Upper lobe of left lung (tissue), 6 donors: ENCODE measurements around the gene CYP20A1. TPM values are rescaled to one million over a fixed set of nuclear protein-coding genes. Genes with fewer than 3 reads are reported as not detected.
"Not testable (repeated sequence)": the region's sequence is repeated elsewhere in the genome, so short reads cannot be mapped to it uniquely, and the experiment has no call there.

ENCODE experiments used
- ATAC-seq, 2 donors: fragments of 200-7000 bp; cut with Tn5 transposase; one replicate each; pipeline ENCODE4 v1.9.1; 2022; ENCODE audit warnings: mild to moderate bottlenecking in 2 of 2, moderate library complexity in 2 of 2; ENCODE audit not compliant: low FRiP score in 2 of 2
- DNase-seq, 2 donors: peaks; one replicate each; pipeline ENCODE4 v3.0.0-alpha.2; 2019 to 2020
- H3K27ac ChIP-seq, 4 donors: fragments of 200-600 bp; sonication (generic); one replicate each; pipeline ENCODE4 v1.5.1; 2016 to 2019
- H3K27me3 ChIP-seq, 4 donors: fragments of 200-600 bp; sonication (generic); one replicate each; pipeline ENCODE4 v1.5.1; 2017 to 2019
- H3K36me3 ChIP-seq, 4 donors: fragments of 200-600 bp; sonication (generic); one replicate each; pipeline ENCODE4 v1.5.1; 2016 to 2019
- H3K4me1 ChIP-seq, 4 donors: fragments of 200-600 bp; sonication (generic); one replicate each; pipeline ENCODE4 v1.5.1; 2018 to 2019
- H3K4me3 ChIP-seq, 4 donors: fragments of 200-600 bp; sonication (generic); one replicate each; pipeline ENCODE4 v1.5.1; 2017 to 2019; ENCODE audit warnings: mild to moderate bottlenecking in 2 of 4, moderate library complexity in 1 of 4
- H3K9me3 ChIP-seq, 4 donors: fragments of 200-600 bp; sonication (generic); one replicate each; pipeline ENCODE4 v1.5.1; 2018 to 2019
- CTCF ChIP-seq, 6 experiments: fragments of 450-650 bp in 4 of 6; fragments of 200-600 bp in 2 of 6; sonication (generic) in 2 of 6; IDR thresholded peaks; one replicate each; pipeline ENCODE4 v1.5.1; 2016 to 2019; ENCODE audit warnings: antibody characterized with exemption in 6 of 6
- EP300 ChIP-seq, 4 donors: sonication (generic); formaldehyde crosslinking; IDR thresholded peaks; one replicate each; pipeline ENCODE4 v1.5.1; 2017; ENCODE audit warnings: antibody characterized with exemption in 4 of 4, control low read depth in 2 of 4
- POLR2A ChIP-seq, 4 donors: fragments of 450-650 bp; IDR thresholded peaks; one replicate each; pipeline ENCODE4 v1.5.1; 2016 to 2017; ENCODE audit warnings: antibody characterized with exemption in 4 of 4, mild to moderate bottlenecking in 2 of 4
- POLR2AphosphoS5 ChIP-seq, 2 donors: sonication (generic); formaldehyde crosslinking; IDR thresholded peaks; one replicate each; pipeline ENCODE4 v1.5.1; 2017; ENCODE audit warnings: antibody characterized with exemption in 2 of 2
- WGBS, 2 donors: methylation state at CpG; one replicate each; pipeline ENCODE4 v1.1.5; 2017 to 2018; 5-methylcytosine and 5-hydroxymethylcytosine counted together
- total RNA-seq, 6 donors: library from RNA; depleted of rRNA in 4 of 6; stranded (reverse); fragments of >200 nt in 4 of 6; gene quantifications; one replicate each; pipeline versions ENCODE4 v1.1.0 to v1.2.1, GENCODE V29; 2016 to 2021
- donor health status: DM: no; HTN: no; CAD: no; lungs with moderate emphysema.
- donor health status: DM: no; HTN: yes; CAD: no; lungs with severe emphysema.

Gene CYP20A1
- total RNA-seq, 6 donors from 2014 or later = 12.1 to 35.9 (median 28.9) TPM

GRCh38 chr2:203338322-203338721 lies 99.5 kb downstream of the CYP20A1 start:
- DNase-seq = no peak
- WGBS, 2 donors = 90 to 93% methylated on average over 4 of the region's 4 CpGs
- ATAC-seq = no peak
- H3K27me3 ChIP-seq = no peaks in the 10 kb centered on the region
- TF ChIP-seq EP300 (IDR thresholded peaks at IDR 0.05) (no peak), CTCF (IDR thresholded peaks at IDR 0.05) (no peak), POLR2AphosphoS5 (IDR thresholded peaks at IDR 0.05) (no peak), POLR2A (IDR thresholded peaks at IDR 0.05) (no peak)
- H3K4me3 ChIP-seq = no peak overlapping the region
- peaks cover 0 to 15% (median 8%) of the 10 kb centered on the region in 4 donors for H3K4me1 ChIP-seq
- no peaks in the 10 kb centered on the region for H3K9me3 ChIP-seq
- H3K27ac ChIP-seq = no peak overlapping the region
- H3K36me3 ChIP-seq = peaks cover 0 to 10% (median 0%) of the 10 kb centered on the region in 4 donors

DNA sequence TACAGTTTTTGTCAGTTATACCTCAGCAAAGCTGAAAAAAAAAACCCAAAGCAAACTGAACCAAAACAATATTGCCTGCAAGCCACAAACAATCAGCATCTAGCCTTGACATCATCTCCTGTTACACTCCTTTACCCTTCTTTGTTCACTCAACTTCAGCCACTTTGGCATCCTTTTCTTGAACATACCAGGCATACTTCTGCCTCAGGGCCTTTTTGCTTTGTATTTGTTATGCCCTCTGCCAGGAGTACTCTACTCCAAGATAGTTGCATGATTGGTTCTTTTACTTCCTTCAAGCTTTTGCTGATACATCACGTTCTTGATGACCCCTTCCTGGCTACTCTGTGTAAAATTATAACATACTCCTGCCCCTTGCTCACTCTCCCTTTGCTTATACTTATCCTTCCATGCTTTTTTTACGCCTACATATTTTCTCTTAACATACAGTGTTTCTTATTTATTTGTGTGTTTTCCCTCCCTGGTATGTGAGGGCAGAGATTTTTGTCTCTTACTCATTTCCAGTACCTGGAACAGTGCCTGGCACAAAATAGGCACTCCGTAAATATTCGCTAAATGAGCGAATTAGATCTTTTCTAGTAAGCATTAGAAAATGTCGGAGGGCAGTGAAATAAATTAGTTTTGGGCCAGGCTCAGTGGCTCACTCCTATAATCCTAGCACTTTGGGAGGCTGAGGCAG lies 102.1 kb downstream of the CYP20A1 start:
- DNase-seq = no peak

DNA sequence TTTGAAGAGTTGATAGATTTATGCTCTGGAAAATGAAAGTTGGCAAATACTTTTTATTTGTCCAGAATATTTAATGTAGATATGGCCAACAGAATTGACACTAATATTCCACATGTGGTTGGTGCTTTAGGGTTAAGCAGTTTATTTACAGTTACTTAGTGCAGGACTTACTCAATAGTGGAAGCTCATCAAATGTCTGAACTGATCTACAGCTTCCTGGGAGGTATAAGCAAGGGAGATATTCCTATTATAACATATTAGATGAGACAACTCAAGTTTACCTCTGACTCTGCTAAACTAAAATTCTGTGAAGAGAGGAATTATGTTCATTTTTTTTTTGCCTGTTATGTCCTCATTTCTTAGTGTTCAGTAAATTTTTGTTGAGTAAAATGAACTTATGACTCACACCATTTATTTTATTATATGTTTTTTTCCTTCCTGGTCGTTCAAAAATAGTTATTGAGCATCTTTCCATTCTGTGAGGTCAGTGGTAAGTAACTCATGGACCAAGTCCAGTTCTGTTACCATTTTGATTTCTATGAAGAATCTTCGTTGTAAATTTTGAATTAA lies 103.0 kb downstream of the CYP20A1 start:
- Histone ChIP-seq H3K9me3 (no peaks in the 10 kb centered on the region), H3K4me1 (peaks cover 0 to 15% (median 8%) of the 10 kb centered on the region in 4 donors), H3K27ac (no peak overlapping the region), H3K36me3 (peaks cover 0 to 7% (median 3%) of the 10 kb centered on the region in 4 donors), H3K4me3 (no peak overlapping the region), H3K27me3 (no peaks in the 10 kb centered on the region)
- no peak for DNase-seq
- 80 to 84% methylated on average over 2 of the region's 2 CpGs for WGBS, 2 donors
- no peak for ATAC-seq
- TF ChIP-seq CTCF (IDR thresholded peaks at IDR 0.05) (no peak), POLR2AphosphoS5 (IDR thresholded peaks at IDR 0.05) (no peak), POLR2A (IDR thresholded peaks at IDR 0.05) (no peak), EP300 (IDR thresholded peaks at IDR 0.05) (no peak)

More for the DNA sequence above, 102.1 kb downstream of the CYP20A1 start:
- 72 to 75% methylated on average over 6 of the region's 6 CpGs for WGBS, 2 donors
- H3K9me3 ChIP-seq = no peaks in the 10 kb centered on the region
- H3K27ac ChIP-seq = peak overlapping the region in 1 of 4 donors; percentile 22
- no peak overlapping the region for H3K4me3 ChIP-seq
- peaks cover 0 to 15% (median 8%) of the 10 kb centered on the region in 4 donors for H3K4me1 ChIP-seq
- TF ChIP-seq POLR2A (IDR thresholded peaks at IDR 0.05) (no peak), EP300 (IDR thresholded peaks at IDR 0.05) (no peak), POLR2AphosphoS5 (IDR thresholded peaks at IDR 0.05) (no peak)
- H3K27me3 ChIP-seq = no peaks in the 10 kb centered on the region
- peak; percentile 42 to 86 for ATAC-seq
- peaks cover 0 to 7% (median 3%) of the 10 kb centered on the region in 4 donors for H3K36me3 ChIP-seq

- ATAC-seq, H3K4me3 ChIP-seq, H3K27ac ChIP-seq, H3K27me3 ChIP-seq, H3K9me3 ChIP-seq, DNase-seq, H3K36me3 ChIP-seq: not testable (repeated sequence)
- 96 to 97% methylated on average over 4 of the region's 4 CpGs for WGBS, 2 donors
- peaks cover 0 to 15% (median 8%) of the 10 kb centered on the region in 4 donors for H3K4me1 ChIP-seq
Measured at GRCh38 chr2:203342374-203342773, 103.6 kb downstream of the CYP20A1 start.

DNA sequence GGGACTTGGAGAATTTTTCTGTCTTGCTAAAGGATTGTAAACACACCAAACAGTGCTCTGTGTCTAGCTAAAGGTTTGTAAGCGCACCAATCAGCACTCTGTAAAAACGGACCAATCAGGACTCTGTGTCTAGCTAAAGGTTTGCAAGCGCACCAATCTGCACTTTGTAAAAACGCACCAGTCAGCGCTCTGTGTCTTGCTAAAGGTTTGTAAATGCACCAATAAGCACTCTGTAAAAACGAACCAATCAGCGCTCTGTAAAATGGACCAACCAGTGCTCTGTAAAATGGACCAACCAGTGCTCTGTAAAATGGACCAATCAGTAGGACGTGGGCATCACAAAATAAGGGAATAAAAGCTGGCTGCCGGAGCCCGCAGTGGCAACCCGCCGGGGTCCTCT lies 105.8 kb downstream of the CYP20A1 start:
- 96 to 97% methylated on average over 12 of the region's 12 CpGs for WGBS, 2 donors
- no peaks in the 10 kb centered on the region for H3K9me3 ChIP-seq
- no peak overlapping the region for H3K4me3 ChIP-seq

More for the DNA sequence above, 105.8 kb downstream of the CYP20A1 start:
- peaks cover 0 to 15% (median 8%) of the 10 kb centered on the region in 4 donors for H3K4me1 ChIP-seq
- H3K27ac ChIP-seq = no peak overlapping the region
- peaks cover 0 to 7% (median 3%) of the 10 kb centered on the region in 4 donors for H3K36me3 ChIP-seq
- no peak for ATAC-seq
- no peak for TF ChIP-seq EP300 (IDR thresholded peaks at IDR 0.05)
- no peak for TF ChIP-seq CTCF (IDR thresholded peaks at IDR 0.05)
- TF ChIP-seq POLR2A (IDR thresholded peaks at IDR 0.05) = no peak
- TF ChIP-seq POLR2AphosphoS5 (IDR thresholded peaks at IDR 0.05) = no peak
- H3K27me3 ChIP-seq = no peaks in the 10 kb centered on the region
- DNase-seq = no peak
